Measurements from ENCODE around the gene IP6K2.
"Not testable (repeated sequence)": the region's sequence is repeated elsewhere in the genome, so short reads cannot be mapped to it uniquely, and the experiment has no call there.

Gene IP6K2, protein sequence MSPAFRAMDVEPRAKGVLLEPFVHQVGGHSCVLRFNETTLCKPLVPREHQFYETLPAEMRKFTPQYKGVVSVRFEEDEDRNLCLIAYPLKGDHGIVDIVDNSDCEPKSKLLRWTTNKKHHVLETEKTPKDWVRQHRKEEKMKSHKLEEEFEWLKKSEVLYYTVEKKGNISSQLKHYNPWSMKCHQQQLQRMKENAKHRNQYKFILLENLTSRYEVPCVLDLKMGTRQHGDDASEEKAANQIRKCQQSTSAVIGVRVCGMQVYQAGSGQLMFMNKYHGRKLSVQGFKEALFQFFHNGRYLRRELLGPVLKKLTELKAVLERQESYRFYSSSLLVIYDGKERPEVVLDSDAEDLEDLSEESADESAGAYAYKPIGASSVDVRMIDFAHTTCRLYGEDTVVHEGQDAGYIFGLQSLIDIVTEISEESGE

DNA sequence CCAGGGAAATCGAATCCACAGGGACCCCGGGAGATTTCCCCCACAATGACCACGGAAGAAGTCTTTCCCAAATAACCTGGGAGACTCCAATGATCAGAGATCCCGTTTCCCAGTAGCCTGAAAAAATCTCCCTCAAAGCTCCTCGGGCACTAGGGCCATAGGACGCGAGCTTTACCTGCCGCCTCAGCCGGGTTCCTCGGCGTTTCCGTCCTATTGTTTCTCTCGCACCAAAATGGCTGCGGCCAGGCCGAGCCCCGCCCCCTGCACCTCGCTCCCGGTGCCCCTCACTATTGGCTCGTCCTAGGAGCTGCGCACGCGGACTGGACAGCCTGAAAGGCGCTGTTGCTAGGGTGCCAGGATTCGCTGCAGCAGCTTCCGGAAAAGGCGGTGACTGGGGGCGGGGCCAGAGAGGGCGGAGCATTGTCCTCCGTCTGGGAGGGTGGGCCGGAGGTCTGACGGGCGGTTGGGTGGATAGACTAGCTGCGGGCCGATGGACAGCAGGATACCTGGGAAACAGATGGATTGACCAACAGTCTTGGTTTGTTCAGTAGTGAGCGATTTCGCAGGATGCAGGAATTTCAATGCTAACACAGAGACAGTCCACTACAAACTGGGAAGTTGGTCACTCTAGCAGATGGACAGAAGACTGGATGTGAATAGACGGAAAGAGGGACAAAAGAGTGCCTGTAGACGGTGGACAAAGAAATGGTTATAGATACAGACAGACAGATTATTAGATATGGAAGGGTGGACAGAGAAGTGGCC is at the start of gene IP6K2:
Gene IP6K2 (minus strand): TSS at position 240 of the 765 bp plus-strand sequence. CDS start 21,930 bp downstream, outside the sequence.
- no peak for TF ChIP-seq CTCF (IDR thresholded peaks at IDR 0.05; ENCODE audit: extremely low read depth, insufficient read depth, missing control alignments)
- DNase-seq (ENCODE audit: low spot score) = peak; percentile 96
- in situ Hi-C loops (cut with MboI; ENCODE audit: low pct_unique_long_range_greater_than_20kb, low sequenced_read_pairs, unreplicated experiment) = no loop called here

DNA sequence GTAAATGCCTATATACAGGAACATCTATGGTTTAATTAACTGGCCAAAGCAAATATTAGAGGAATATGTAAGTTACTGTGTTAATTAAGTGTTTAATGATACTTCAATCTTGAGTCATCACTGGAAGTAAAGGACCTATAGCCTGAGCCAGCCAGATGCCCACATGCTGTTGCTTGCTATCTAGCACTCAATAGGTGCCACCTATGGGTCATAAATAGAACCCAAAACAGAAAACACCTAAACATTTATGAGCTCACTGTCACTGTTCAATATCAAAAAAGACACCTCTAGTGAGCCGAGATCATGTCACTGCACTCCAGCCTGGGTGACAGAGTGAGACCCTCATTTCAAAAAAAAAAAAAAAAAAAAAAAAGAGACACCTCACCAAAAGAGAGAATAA is 48.4 kb upstream of the IP6K2 start:
- no peak for TF ChIP-seq CTCF (IDR thresholded peaks at IDR 0.05; ENCODE audit: extremely low read depth, insufficient read depth, missing control alignments)
- DNase-seq (ENCODE audit: low spot score) = no peak
- in situ Hi-C loops (cut with MboI; ENCODE audit: low pct_unique_long_range_greater_than_20kb, low sequenced_read_pairs, unreplicated experiment) = no loop called here

DNA sequence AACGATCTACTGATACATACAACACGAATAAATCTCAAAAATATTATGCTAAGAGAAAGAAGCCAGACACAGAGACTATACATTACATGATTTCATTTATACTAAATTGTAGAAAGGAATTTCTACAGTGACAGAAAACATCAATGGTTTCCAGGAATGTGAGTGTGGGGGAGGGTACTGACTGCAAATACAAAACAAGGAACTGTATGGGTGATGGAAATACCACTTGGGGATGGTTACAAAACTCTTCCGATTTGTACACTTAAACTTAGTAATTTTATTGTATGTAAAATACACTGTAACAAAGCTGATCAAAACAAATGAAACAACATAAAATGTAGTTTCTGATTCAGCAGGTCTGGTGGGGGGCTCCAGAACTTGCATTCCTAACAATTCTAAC is 45.8 kb upstream of the IP6K2 start:
- in situ Hi-C loops (cut with MboI; ENCODE audit: low pct_unique_long_range_greater_than_20kb, low sequenced_read_pairs, unreplicated experiment) = no loop called here

GRCh38 chr3:48759991-48760540 is 43.0 kb upstream of the IP6K2 start:
- DNase-seq (ENCODE audit: low spot score); in situ Hi-C loops (cut with MboI; ENCODE audit: low pct_unique_long_range_greater_than_20kb, low sequenced_read_pairs, unreplicated experiment): not testable (repeated sequence)

More for the DNA sequence above, 45.8 kb upstream of the IP6K2 start:
- DNase-seq (ENCODE audit: low spot score) = no peak
- no peak for TF ChIP-seq CTCF (IDR thresholded peaks at IDR 0.05; ENCODE audit: extremely low read depth, insufficient read depth, missing control alignments)

- in situ Hi-C loops (cut with MboI; ENCODE audit: low pct_unique_long_range_greater_than_20kb, low sequenced_read_pairs, unreplicated experiment); DNase-seq (ENCODE audit: low spot score): not testable (repeated sequence)
These were observed 42.5 kb upstream of the IP6K2 start for GRCh38 chr3:48759531-48759930.

GRCh38 chr3:48759071-48759470 is 42.0 kb upstream of the IP6K2 start:
- DNase-seq (ENCODE audit: low spot score) = no peak
- no peak for TF ChIP-seq CTCF (IDR thresholded peaks at IDR 0.05; ENCODE audit: extremely low read depth, insufficient read depth, missing control alignments)
- in situ Hi-C loops (cut with MboI; ENCODE audit: low pct_unique_long_range_greater_than_20kb, low sequenced_read_pairs, unreplicated experiment) = no loop called here

DNA sequence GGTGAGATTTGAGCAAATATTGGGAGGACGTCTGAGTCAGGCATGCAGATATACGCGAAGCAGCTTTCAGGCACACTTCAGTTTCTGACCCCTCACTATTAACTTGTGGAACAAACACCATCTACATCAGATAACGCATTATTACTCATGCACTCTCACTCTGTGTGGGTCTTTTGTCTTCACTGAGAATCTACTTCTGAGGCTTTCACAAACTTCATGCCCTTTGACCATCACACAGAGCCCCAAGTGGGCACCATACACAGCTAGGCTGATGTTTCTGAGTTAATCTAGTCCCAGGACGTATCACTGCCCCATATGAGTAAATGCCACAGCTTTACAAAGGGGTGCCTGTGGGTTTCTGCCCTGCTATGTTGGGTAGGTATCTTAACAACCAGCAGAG is 39.6 kb upstream of the IP6K2 start:
- TF ChIP-seq CTCF (IDR thresholded peaks at IDR 0.05; ENCODE audit: extremely low read depth, insufficient read depth, missing control alignments) = no peak
- DNase-seq (ENCODE audit: low spot score) = no peak
- in situ Hi-C loops (cut with MboI; ENCODE audit: low pct_unique_long_range_greater_than_20kb, low sequenced_read_pairs, unreplicated experiment) = no loop called here

Measured in GM13977 (cell line).